SU-DHL-6 (cell line): ENCODE results near the gene NPHS1.

Experiments
- H2AFZ ChIP-seq: fragments of 200-600 bp; sonication (generic); 2 replicates; pipeline ENCODE4 v1.6.1; 2014; ENCODE audit warnings: low read depth, mild to moderate bottlenecking, moderate library complexity, mixed read lengths, antibody characterized with exemption, low read length; ENCODE audit not compliant: severe bottlenecking
- H3F3A ChIP-seq: fragments of 200-600 bp; shearing (Covaris generic); 2 replicates; pipeline ENCODE4 v1.6.0; 2016; ENCODE audit warnings: antibody characterized with exemption, mild to moderate bottlenecking; ENCODE audit not compliant: insufficient read depth
- H3K27ac ChIP-seq: fragments of 200-600 bp; sonication (generic); 2 replicates; pipeline ENCODE4 v1.5.1; 2016; ENCODE audit warnings: low read depth, mild to moderate bottlenecking, low read length, moderate library complexity, mixed read lengths
- H3K27me3 ChIP-seq: fragments of 200-600 bp; sonication (generic), shearing (Covaris generic); 2 replicates; pipeline ENCODE4 v1.6.0; 2014; ENCODE audit warnings: mild to moderate bottlenecking, low read length
- H3K36me3 ChIP-seq: fragments of 200-600 bp; sonication (generic); 2 replicates; pipeline ENCODE4 v1.6.1; 2014; ENCODE audit warnings: mild to moderate bottlenecking, low read length, mixed read lengths
- H3K4me2 ChIP-seq: fragments of 300-600, 200-600 bp; shearing (Covaris generic), sonication (generic); 2 replicates; pipeline ENCODE4 v1.6.0; 2014; ENCODE audit warnings: low read length, low read depth, mild to moderate bottlenecking; ENCODE audit not compliant: poor library complexity, severe bottlenecking
- H3K4me3 ChIP-seq: fragments of 200-600 bp; sonication (generic); 2 replicates; pipeline ENCODE4 v1.5.1; 2014; ENCODE audit warnings: antibody characterized with exemption, low read length, mild to moderate bottlenecking, mixed read lengths; ENCODE audit not compliant: insufficient read depth, poor library complexity, severe bottlenecking
- H3K79me2 ChIP-seq: fragments of 200-600 bp; sonication (generic); 2 replicates; pipeline ENCODE4 v1.6.1; 2014; ENCODE audit warnings: mild to moderate bottlenecking, low read length, moderate library complexity; ENCODE audit not compliant: insufficient read depth
- H3K9ac ChIP-seq: fragments of 200-600 bp; sonication (generic); 2 replicates; pipeline ENCODE4 v1.7.0; 2014; ENCODE audit warnings: mild to moderate bottlenecking, low read length
- H3K9me2 ChIP-seq: fragments of 200-600 bp; sonication (generic); replicated peaks from 2 replicates; pipeline ENCODE4 v1.6.1; 2014; ENCODE audit warnings: low read length; ENCODE audit not compliant: insufficient read depth
- H3K9me3 ChIP-seq: fragments of 200-600 bp; sonication (generic); 2 replicates; pipeline ENCODE4 v1.6.1; 2014; ENCODE audit warnings: low read length, mixed read lengths; ENCODE audit not compliant: insufficient read depth
- H4K20me1 ChIP-seq: fragments of 200-600 bp; sonication (generic); 2 replicates; pipeline ENCODE4 v1.6.1; 2014; ENCODE audit warnings: low read depth, mild to moderate bottlenecking, antibody characterized with exemption, low read length, moderate library complexity, mixed read lengths
- CTCF ChIP-seq: fragments of 200-600 bp; sonication (generic); IDR thresholded peaks from one replicate; pipeline ENCODE4 v1.5.1; 2017; ENCODE audit warnings: antibody characterized with exemption, mild to moderate bottlenecking, low read length, moderate library complexity; ENCODE audit not compliant: insufficient read depth, poor library complexity, severe bottlenecking
- EZH2phosphoT487 ChIP-seq: fragments of 200-600 bp; sonication (generic), shearing (Covaris generic); conservative IDR thresholded peaks from 2 replicates; pipeline ENCODE4 v1.6.1; 2018; ENCODE audit warnings: mild to moderate bottlenecking, antibody characterized with exemption, low read length, moderate library complexity, mixed read lengths

Gene NPHS1

GRCh38 chr19:35869327-35870123, 17.2 kb upstream of the NPHS1 start:
- Histone ChIP-seq H3K79me2 (no peaks in the 10 kb centered on the region), H3K9me2 (no peaks in the 10 kb centered on the region), H3K4me2 (peak overlapping the region; percentile 77), H3K9ac (peak overlapping the region; percentile 13; the same call in 1 of the 2 replicates), H3K36me3 (no peaks in the 10 kb centered on the region), H3F3A (no peaks in the 10 kb centered on the region), H3K9me3 (no peaks in the 10 kb centered on the region), H4K20me1 (no peaks in the 10 kb centered on the region), H3K27ac (no peak overlapping the region), H2AFZ (peak overlapping the region; percentile 95), H3K4me3 (peak overlapping the region; percentile 52), H3K27me3 (no peaks in the 10 kb centered on the region)
- TF ChIP-seq CTCF: no peak
- TF ChIP-seq EZH2phosphoT487: no peak

GRCh38 chr19:35868823-35869326, 16.6 kb upstream of the NPHS1 start:
- Histone ChIP-seq H3K9me2 (no peaks in the 10 kb centered on the region), H4K20me1 (no peaks in the 10 kb centered on the region), H3K27me3 (no peaks in the 10 kb centered on the region), H3K79me2 (no peaks in the 10 kb centered on the region), H2AFZ (no peak overlapping the region), H3K9me3 (no peaks in the 10 kb centered on the region), H3K27ac (no peak overlapping the region), H3K36me3 (no peaks in the 10 kb centered on the region), H3K9ac (peak overlapping the region; percentile 49; the same call in 1 of the 2 replicates), H3F3A (no peaks in the 10 kb centered on the region), H3K4me2 (peak overlapping the region; percentile 77), H3K4me3 (peak overlapping the region; percentile 49)
- TF ChIP-seq CTCF (no peak), EZH2phosphoT487 (no peak)

- Histone ChIP-seq H3K9me3 (no peaks in the 10 kb centered on the region), H3K27me3 (no peaks in the 10 kb centered on the region), H3K36me3 (no peaks in the 10 kb centered on the region), H3K9me2 (no peaks in the 10 kb centered on the region), H3K79me2 (no peaks in the 10 kb centered on the region), H3F3A (no peaks in the 10 kb centered on the region), H4K20me1 (no peaks in the 10 kb centered on the region), H3K27ac (no peak within 1 kb of the TSS), H3K4me2 (peak within 1 kb of the TSS; percentile 77), H3K4me3 (peak within 1 kb of the TSS; percentile 52), H3K9ac (peak within 1 kb of the TSS; percentile 49; the same call in 1 of the 2 replicates), H2AFZ (no peak within 1 kb of the TSS)
- TF ChIP-seq EZH2phosphoT487: no peak
- no peak for TF ChIP-seq CTCF
Observed at GRCh38 chr19:35868172-35868822, 16.0 kb upstream of the NPHS1 start, which contains the start of gene APLP1. Gene APLP1, plus strand, starts transcription at chr19:35868574. Its CDS starts 63 bp downstream, at chr19:35868637.
